GM18907 (cell line): ENCODE results near the gene CEP135.

Experiments
- ATAC-seq: cut with Tn5 transposase; IDR thresholded peaks from one replicate; pipeline ENCODE4 v1.9.1; 2021; ENCODE audit warnings: mild to moderate bottlenecking, moderate library complexity; ENCODE audit not compliant: unreplicated experiment

Gene CEP135

DNA sequence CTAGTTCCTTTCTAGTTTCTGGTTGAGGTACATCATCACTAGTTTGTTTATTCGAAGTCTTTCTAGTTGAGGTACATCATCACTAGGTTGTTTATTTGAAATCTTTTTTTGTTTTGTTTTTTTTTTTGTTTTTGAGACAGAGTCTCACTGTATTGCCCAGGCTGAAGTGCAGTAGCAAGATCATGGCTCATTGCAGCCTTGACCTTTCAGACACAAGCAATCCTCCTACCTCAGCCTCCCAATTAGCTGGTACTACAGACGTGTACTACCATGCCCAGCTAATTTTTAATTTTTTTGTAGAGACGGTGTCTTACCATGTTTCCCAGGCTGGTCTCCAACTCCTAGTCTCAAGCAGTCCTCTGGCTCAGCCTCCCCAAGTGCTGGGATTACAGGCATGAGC lies 54.9 kb downstream of the CEP135 start:
- no peak for ATAC-seq

DNA sequence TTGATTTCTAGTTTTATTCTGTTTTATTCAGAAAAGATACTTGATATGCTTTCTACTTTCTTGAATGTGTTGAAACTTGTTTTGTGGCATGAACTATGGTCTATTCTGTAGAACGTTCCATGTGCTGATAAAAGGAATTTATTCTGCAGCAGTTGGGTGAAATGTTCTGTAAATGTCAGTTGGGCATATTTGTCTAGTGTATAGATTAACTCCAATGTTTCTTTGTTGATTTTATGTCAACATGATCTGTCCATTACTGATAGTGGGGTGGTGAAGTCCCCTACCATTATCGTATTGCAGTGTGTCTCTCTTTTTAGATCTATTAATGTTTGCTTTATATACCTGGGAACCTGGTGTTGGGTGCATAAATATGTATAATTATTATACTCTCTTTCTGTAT lies 55.5 kb downstream of the CEP135 start:
- no peak for ATAC-seq

DNA sequence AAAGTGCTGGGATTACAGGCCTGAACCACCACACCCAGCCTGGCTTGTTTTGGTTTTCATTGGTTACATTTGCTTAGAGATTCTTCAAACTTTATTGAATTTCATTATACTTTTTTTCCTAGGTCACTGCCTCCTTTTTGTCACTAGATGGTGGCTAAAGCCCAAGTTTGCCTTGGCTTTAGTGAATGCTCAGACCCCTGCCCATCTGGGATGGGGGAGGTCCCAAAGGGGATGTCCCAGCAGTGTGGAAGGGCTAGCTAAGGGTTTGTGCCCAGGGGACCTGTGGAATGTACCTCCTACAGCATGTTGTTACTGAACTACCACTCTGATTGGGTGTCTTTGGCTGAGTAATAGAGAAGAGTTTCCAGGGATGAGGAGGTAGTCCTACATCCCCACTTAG lies 58.4 kb downstream of the CEP135 start:
- ATAC-seq = no peak

DNA sequence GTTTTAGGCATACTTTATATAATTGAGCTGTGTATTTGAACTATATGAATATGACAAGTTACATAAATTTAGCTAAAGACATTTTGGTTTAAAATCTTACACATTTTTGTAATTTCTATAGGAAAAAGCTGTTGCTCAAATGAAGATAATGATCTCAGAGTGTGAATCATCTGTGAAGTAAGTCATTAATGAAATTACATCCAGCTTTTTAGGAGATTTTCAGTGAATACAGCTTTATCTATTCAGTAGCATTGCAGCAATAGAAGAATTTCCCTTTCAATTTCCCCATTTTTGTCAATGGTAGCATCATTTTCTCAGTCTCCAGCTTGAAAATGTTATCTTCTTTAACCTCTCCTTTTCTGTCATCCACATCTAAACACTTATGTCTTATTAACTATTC lies 59.5 kb downstream of the CEP135 start:
- no peak for ATAC-seq

DNA sequence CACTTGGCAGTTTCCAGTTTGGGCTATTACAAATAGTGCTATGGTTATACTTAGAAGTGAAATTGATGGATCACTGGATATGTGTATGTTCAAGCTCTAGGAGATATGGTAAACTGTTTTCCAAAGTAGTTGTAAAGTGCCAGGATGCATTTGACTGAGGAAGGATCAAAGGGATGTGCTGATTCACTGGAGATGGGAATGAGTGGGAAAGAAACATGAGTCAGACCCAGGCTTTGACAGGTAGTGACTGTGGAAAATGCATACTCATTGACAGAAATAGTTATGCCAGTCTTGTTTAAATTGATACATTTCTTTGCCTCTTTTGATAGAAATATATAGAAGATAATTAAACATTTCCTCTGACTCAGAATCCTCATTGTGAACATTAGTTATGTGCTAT lies 77.9 kb downstream of the CEP135 start:
- ATAC-seq = no peak

DNA sequence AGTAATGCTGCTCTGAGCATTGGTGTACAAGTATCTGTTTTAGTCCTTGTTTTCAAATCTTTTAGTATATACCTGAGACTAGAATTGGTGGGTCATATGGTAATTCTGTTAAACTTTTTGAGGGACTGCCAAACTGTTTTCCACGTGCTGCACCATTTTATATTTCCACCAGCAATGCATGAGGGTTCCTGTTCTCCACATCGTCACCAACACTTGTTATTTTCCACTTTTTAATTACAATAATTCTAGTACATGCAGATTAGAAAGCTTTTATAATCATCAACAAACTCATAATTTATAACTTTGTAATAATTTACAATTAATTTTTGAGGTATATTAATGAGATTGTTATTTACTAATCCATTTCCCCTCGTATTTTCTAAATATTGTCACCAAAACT lies 79.4 kb downstream of the CEP135 start:
- ATAC-seq = no peak

DNA sequence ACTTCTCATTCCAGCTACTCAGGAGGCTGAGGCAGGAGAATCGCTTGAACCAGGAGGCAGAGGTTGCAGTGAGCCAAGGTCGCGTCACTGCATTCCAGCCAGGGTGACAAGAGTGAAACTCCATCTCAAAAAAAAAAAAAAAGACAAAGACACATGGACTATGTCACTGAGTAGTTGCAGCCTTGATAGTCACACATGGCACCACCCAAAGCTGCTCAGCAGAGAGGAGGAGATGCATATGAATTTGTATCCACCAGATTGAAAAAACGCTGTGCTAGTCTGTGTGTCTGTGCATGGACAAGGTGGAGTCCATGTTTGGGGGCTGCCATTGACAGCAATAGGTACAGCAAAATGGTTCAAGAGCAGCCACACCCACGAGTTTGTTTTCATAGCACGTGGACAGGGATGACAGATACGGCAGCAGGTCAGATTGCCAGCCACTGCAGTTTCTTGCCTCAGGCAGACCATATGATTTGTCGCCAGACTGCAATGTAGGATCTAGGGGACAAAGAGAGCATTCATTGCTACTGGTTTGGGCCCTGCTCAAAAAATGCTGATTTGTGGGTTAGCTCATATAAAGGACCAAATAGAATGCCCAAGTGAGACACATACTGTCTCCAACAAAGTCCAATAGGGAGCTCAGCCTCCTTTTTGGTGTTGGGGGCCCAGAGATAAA lies 89.9 kb downstream of the CEP135 start:
- ATAC-seq = no peak

DNA sequence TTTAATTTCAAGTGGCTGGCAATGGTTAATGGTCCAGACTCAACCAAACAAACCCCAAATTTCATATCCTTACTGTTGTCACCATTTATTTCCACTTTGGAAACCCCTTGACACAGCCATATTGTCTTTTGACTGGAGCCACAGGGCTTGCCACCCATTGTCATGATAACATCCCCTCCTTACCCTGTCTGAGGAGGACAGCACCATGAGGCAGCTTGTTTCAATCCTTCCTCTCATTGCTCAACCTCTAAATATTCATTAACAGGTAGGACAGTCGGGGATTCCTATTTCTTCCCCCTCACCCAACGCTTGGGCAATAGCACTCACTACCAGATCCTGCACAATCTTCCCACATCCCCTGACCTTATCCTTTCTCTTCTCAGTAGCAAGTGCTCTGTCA lies 92.1 kb downstream of the CEP135 start:
- ATAC-seq = no peak

DNA sequence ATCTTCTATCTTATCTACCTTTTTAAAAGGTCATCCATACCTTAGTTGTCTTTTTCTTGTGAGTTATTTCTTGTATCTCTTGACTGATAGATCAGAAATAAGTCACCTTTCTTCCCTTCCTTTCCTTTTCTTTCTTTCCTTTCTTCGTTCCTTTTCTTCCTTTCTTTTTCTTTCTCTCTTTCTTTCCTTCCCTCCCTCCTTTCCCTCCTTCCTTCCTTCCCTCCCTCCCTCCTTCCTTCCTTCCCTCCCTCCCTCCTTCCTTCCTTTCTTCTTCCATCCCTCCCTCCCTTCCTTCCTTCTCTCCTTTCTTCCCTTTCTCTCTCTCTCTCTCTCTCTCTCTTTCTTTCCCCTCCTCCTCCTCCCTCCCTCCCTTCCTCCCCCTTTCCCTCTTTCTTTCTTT lies 93.5 kb downstream of the CEP135 start:
- ATAC-seq = no peak

DNA sequence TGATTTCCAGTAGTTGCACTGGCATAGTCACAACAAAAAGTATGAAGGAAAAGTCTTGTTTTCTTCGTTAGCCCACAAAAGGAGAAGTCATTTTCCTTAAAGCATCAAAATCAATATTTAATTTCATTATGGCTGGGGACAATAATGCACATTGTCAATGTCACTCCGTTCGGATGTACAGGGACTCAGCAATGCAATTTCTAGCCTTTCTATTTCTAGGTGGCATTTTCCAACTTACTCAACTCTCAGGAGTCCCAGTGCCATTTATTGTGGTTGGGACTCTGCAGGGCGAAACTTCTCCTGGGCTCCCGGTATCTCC lies 99.6 kb downstream of the CEP135 start:
- no peak for ATAC-seq

DNA sequence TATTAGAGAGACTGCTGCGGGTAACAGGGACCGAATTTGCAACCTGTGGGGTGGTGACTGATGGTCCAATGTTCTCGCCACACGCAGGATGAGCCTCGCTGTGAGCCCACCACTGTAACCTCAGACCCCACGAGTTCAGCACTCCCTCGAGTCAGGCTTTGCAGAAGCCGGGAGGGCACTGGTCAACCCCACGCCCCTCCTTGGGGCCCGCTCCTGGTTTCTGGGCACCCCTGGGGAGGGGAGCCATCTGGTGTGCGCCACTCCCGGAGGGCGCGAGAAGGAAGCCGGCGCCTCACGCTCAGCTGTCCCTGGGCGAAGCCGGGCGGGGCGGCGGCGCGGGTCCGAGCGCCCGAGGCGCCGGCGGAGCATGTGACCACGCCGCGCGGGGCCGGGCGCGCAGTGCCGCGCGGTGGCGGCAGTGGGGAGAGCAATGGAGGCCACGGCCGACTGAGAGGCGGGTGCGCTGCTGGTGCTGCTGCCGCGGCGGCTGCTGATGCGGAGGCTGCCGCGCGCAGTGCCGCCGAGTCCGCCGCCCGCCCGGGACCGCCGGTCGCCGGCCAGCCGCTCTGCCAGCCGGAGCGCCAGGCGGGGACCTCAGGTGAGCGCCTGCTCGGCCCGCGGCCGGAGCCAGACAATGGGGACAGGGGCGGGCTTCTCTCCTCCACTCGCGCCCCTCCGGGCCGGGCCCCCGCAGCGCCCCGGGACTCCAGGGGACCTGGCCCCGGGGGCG lies 100.1 kb downstream of the CEP135 start:
- peak; percentile 96 for ATAC-seq

DNA sequence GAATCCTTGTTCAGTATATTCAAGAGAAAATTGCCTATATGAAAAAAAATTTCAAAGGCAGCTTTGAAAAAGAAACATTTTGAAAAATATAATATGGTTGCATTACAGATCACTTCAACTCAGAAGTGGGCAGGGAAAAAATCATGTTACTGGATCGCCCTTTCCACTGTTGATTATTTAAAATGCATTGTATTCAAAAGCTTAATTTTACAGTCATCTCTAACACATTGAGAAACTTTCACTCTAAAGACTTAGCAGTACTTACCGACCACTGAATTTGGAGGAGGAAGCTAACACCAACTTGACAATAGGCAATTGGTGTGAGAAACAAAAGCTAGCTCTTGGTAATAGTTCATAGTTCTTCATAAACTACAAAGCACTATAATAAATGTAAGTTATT lies 101.9 kb downstream of the CEP135 start:
- no peak for ATAC-seq

DNA sequence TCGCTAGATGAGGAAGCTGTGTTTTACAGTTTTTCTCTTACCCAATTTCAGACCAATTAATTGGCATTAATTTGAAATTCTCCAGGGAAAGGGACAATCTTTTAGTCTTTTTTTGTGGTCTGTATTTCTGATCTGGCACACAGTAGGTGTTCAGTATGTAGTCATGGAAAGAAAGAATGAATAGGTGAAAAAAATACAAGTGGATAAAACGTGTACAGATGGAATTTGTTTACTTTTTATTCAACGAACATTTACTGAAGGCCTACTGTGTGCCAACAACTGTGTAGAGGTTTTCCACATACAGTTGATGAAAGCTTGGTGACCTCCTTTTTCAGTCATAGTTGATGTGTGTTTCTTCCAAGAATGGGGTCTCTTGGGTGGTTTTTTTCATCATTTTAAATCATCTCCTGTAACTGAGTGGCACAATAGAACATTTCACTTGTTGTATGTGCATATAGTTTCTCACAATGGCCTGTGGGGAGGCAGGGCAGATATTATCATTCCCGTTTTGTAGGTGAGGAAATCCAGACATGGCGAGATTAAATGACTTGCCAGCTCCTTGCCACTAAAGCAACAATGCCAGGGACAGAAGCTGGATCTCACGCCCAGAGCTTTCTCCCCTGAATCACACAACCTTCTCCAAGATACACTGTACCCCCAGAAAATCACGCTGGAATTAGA lies 102.4 kb downstream of the CEP135 start:
- no peak for ATAC-seq

DNA sequence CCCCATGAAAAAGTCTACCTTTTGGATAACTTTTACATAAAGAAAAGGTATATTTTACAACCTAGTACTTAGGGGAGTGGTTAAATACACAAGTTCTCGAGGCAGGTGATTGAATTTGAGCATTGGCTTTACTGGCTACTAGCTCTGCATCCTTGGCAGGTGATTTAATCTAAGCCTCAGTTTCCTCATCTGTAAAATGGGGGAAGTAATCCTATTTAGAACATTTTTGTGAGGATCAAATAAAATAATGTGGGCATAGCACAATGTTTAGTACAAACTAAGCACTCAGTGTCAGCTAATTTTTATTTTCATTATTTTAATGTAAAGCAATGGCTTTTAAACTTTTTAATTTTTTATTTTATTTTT lies 102.9 kb downstream of the CEP135 start:
- ATAC-seq = no peak

DNA sequence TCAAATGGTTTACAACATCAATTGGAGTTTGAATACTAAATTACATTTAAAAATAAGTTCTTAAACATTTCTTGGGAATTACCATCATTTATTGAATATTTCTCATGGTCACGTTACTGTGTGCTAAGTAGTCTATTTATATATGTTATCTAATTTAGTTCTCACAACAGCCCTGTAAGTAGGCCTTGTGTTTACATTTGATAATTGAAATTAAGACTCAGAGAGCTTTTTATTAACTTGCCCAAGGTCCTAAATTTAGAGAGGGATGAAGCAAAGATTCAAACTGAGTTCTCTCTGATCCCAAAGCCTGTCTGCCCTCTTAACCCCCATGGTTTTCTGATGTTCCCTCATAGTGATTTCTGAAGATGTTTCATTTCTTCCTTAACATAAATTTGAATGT lies 103.7 kb downstream of the CEP135 start:
- no peak for ATAC-seq

DNA sequence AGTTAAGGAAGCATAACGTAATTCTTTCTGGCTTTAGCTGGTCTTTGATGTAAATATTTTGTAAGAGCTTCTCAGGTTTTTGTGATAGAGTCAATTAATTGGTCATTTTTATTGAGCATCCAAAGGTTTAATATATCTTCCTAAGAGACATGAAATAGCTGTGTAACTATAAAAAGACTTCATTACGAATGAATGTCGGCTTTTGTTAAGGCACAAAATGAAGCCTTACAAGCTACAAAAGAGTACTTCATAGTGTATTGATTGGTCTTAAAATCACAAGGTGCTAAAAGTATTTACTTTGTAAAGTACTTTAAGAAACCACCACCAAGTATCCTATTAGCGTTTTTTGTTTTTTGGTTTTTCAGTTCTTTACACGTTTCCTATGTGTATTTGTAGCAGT lies 104.2 kb downstream of the CEP135 start:
- ATAC-seq = no peak

DNA sequence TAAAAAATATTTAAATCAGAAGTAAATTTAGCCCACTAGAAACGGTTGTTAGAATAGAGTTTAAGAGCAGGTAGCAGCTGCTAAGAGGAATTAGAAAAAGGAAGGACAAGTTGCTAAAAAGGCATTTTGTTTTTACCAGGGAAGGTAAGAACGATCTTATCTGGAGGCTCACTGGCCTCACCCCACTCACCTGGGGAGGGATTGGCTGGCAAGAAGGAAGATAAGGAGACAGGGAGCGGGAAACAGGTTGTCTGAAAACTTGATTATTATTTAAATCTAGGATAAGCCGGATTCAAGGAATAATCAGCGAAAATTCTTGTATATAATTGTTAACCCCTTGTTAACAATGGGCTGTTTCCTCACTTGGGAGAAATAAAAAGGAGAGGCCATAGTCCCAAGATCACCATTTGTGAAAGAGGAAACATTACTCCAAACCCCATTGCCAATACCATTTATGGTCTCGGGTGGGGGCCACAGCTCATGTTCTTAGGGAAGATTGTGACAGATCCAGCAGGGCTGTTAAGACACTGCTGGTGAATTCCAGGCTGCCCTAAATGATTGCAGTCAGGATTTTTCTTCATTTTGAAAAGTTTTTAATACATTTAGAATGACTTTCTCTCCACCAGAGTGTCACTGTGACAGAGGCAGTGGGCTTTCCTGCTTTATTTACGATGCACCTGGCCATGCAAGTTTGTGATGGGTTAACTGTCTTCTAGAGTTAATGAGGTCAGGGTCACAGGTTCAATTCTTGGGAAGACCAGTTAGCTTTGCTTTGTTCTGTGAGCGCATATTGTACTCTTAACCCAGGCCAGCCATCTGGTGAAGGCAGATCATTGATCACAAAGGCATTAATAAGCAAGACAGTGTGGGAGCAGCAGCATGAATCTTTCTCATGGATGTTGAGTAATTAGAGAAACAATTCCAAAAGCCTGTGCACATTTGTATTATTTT lies 106.6 kb downstream of the CEP135 start:
- ATAC-seq = no peak

DNA sequence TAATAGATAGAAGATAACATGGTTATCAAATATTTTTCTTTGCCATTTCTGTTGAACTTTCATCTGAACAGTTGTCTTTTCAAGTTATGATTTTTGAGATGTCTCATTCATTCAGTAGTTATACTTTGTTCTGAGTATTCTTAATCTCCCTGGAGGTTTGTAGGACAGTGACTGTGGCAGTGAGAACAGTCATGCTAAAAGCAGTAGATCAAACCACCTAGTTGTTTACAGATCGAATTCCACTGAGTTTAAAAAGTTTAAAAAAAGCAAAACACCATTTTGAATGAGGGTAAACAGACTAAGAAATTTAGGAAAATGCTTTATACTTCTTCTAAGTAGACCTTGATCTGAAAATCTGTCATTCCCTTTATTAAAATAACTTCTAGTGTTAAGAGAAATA lies 107.2 kb downstream of the CEP135 start:
- ATAC-seq = no peak

DNA sequence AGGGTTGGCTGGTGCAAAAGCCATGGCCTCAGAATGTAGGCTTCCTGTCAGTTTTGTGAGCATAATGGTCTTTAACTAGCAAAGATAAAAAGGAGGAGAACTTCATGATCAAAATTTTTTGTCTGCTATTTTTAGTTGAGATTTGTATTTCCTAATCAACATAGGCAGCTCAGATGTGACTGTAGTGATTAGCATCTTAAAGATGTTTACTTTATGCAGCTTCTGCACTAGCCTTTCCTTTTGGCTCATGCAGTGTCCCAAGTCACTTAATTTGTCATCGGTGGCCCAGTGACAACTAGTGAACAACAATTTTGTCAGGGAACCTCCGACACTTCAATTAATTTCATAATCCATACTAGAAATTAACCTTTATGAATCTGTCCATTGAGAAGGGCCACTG lies 109.8 kb downstream of the CEP135 start:
- no peak for ATAC-seq

DNA sequence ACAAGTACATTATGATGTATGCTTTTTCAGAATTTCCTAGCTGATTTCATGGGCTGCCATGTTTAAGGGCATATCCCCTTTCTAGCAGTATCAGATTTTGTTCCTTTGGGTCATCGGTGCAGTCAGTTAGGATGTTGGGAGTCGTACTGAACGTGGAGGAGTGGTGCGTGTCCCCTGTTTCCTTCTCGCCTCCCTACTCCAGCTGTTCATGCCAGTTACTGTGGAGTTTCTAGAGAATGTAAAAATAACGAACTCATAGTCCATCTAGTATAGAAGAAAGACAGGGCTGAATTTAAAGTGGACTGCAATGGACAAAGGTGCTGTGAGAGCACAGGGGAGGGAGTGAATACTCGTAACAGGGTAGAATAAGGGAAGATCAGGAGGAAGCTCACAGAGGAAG lies 111.3 kb downstream of the CEP135 start:
- no peak for ATAC-seq

DNA sequence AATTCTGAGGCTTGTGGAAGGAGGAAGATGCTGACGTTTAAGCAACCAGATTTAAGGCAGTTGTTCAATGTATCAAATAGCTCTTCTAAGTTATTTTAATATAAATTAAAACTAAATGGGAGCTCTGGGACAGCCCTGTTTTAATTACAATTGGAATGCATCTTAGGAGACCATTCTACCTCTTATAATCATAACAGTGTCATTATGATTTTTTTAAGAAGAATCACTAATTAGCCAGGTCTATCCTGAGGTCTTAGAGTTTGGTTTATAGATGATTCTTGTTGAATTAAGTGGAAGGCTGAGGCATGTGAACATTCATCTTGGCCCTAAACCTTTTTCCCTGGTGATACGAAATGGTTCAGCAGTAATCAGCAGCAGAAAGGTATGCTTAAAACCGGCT lies 113.4 kb downstream of the CEP135 start:
- ATAC-seq = no peak
